HTERT RPE-1 (cell line): ENCODE results near the gene PI16.

Source experiments
- in situ Hi-C: fragments of 300-500 bp; cut with MboI; formaldehyde crosslinking; loops from 4 replicates; pipeline ENCODE4 v1.14.3; 2020; ENCODE audit warnings: low sequenced_read_pairs

The PI16 gene

DNA sequence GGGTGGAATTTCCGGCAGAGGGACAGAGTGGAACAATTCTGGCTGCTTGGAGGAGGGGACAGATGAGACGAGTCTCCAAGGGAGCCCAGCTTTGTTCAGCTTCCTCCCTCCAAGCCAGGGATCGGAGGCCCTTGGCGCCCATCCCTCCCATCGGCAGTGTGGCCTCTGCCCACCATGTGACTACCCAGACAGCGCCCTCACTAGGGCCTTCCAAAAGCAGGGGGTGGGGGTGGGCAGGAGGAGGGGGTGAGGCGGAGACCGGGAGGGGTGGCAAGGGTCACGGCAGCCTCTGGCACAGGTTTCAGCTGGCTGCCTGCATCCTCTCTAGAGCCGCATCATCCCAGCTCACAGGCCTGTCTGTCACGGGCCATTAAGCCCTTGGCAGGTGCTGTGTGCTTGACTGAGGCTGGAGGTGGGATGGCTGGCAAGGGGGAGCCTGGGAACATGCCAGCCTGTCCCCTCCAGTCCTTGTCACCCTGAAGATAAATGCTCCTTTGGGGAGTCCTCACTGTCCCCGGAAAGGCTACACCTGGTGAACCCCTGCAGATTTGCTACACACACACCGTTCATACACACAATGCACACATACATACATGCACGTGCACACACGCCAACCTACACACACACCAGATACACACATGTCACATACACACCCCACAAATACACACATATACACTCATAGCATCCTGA, 44.7 kb downstream of the PI16 start:
- in situ Hi-C loops: no loop called here

GRCh38 chr6:36999751-37000125, 45.2 kb downstream of the PI16 start:
- in situ Hi-C loops: no loop called here

DNA sequence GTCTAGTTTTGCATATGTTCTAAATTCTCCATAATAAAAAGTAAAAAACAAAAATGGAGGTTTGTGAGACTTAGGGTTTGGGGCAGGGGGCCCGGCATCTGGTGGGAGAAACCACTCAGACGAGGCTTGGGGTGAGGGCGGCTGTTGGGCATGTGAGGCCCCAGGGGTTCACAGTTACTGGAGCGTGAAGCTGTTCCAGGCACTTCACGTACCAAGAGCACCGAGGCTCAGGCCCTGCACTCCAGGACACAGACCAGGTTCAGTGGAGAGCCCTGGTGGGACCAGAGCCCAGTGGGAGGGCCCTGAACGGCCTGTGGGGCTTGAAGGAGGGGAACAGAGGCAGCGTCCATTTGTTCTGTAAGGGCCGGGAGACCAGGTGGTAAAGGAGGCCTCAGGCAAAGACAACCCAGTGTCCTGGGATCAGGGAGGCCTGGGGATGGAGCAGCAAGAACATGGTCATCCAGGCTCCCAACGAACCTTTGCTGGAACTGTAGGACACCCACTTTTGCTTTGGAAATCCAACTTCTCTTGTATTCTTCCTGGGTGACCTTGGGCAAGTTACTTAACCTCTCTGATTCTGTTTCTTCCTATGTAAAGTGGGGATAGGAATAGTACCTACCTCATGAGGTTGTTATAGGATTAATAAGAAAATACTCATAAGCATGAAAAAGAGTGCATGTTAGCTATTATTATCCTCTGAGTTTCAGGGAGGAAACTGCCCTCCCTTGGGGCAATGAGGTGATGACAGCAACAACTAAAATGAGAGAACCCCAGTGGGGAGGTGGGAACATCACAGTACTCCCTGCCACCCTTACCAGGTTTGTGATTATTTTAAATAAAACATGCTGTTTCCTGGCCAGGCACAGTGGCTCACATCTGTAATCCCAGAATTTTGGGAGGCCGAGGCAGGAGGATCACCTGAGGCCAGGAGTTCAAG, 49.8 kb downstream of the PI16 start:
- in situ Hi-C loops: no loop called here

DNA sequence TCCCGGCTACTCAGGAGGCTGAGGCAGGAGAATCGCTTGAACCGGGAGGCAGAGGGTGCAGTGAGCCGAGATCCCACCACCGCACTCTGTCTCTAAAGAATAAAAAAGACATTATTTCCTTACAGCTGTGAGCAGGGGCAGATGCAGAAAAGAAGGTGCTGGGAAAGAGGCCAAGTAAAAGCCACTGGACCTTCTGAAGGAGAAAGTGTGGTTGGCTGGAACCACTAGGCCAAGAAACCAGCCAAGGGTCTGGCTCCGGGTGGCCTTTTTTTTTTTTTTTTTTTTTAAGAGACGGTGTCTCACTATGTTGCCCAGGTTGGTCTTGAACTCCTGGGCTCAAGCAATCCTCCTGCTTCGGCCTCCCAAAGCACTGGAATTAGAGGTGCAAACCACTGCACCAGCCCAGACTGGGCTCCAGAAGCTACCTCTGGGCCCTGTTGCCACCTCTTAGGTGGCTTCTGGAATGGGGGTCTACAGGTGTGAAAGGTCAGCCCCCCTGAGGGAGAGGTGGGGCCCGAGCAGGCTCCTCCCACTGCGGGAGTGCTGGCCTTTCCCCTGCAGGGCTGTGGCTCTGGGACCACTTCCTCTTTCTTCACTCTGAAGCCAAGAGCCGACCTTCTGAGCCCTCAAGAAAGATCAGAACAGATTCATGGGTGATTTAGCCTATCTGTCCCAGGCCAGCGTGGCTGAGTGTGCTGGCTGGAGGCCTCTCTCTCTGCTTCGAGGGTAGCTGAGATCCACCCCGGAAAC, 50.7 kb downstream of the PI16 start, which contains the start of gene FGD2:
Gene FGD2, plus strand, starts transcription at position 595 of the 750 bp plus-strand sequence. CDS start 163 bp downstream, outside the sequence.
- in situ Hi-C loops: no loop called here

GRCh38 chr6:37005827-37006567, 51.5 kb downstream of the PI16 start:
- in situ Hi-C loops: no loop called here

- in situ Hi-C loops: no loop called here
Observed at GRCh38 chr6:37006793-37007339, 52.3 kb downstream of the PI16 start.

DNA sequence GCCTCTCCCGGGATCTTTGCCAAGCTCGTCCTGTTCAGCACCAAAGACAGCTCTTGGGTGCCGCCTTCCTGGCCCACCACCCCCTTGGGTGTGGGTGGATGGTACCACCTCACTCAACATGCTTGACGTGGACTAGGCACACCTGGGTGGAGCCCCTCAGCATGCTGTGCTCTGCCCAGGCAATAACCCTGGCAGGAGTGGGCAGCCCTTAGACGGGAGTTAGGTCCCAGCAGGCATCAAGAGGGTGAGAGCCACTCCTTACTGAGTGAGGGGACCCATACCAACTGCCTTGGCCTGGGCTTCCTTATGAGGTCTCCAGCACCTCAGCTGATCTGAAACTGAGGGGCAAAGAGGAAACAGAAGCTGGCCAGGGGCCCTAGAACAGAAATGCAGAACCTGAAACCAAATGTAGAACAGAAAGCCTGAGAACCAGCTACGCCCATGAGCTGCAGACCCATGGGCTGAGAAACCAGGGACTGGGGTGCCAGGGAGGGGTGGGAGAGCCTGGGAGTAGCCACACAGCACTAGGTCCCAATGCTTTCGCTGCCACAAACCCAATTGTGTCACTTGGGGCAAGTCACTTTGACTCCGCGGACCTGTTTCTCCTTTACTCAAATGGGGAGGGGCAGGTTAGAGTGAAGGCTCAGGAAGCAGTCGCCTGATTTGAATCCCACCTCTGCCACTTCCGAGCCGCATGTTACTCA, 53.0 kb downstream of the PI16 start:
- in situ Hi-C loops: no loop called here

DNA sequence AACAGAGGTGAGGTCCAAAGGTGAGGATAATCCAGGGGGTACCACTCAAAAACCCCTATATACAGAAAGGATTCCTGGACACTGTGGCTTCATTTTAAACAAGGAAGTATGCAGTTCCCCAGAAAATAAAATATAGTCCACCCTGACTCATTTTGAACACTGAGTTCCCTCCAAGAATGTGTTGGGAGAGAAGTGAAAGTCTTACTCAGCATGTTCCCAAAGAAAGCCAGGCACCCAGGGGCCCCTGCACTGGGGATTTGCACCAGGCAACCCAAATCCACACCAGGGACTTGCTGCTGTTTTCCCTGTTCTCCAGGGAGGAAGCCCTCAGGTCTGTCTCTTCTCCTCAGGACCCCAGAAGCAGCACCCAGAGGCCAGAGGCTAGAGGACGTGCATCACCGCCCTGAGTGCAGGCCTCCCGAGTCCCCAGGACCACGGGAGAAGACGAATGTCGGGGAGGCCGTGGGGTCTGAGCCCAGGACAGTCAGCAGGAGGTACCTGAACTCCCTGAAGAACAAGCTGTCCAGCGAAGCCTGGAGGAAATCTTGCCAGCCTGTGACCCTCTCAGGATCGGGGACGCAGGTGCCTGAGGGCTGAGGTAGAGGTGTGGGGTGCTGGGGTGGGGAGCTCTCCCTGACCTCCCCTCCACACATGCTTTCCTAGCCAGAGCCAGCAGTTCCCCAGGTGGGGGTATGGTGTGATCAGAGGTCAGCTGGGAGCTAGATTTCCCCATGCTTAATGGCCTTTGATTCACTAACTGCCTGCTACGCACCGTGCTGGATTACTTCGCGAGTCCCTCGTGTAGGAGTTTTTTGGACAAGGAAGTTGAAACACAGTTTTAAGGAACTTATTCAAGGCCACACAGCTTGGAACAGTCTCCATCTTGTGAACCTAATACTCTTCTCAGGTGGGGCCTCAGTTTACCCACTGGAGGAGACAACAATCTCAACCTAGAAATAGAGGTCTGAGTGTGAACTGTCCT, 54.2 kb downstream of the PI16 start:
- in situ Hi-C loops: no loop called here

GRCh38 chr6:37010402-37010892, 55.9 kb downstream of the PI16 start:
- in situ Hi-C loops: no loop called here

GRCh38 chr6:37011656-37012378, 57.3 kb downstream of the PI16 start:
- in situ Hi-C loops: no loop called here

- in situ Hi-C loops: no loop called here
Observed at GRCh38 chr6:37013516-37014491, 59.3 kb downstream of the PI16 start.
